Measurements from ENCODE around the gene KIF26B.
"Not testable (repeated sequence)": the region's sequence is repeated elsewhere in the genome, so short reads cannot be mapped to it uniquely, and the experiment has no call there.

The KIF26B gene

GRCh38 chr1:245356891-245357585 lies 202.3 kb downstream of the KIF26B start:
- DNase-seq (ENCODE audit: low read depth): no peak

GRCh38 chr1:245359101-245359680 lies 204.4 kb downstream of the KIF26B start:
- DNase-seq (ENCODE audit: low read depth): not testable (repeated sequence)

GRCh38 chr1:245361065-245361464 lies 206.3 kb downstream of the KIF26B start:
- no peak for DNase-seq (ENCODE audit: low read depth)

GRCh38 chr1:245361951-245362350 lies 207.2 kb downstream of the KIF26B start:
- DNase-seq (ENCODE audit: low read depth): no peak

- no peak for DNase-seq (ENCODE audit: low read depth)
These were observed 208.8 kb downstream of the KIF26B start for GRCh38 chr1:245363461-245364200.

- DNase-seq (ENCODE audit: low read depth): no peak
These were observed 210.6 kb downstream of the KIF26B start for GRCh38 chr1:245365095-245366020.

GRCh38 chr1:245366886-245367285 lies 212.1 kb downstream of the KIF26B start:
- no peak for DNase-seq (ENCODE audit: low read depth)

GRCh38 chr1:245370175-245370825 lies 215.5 kb downstream of the KIF26B start:
- DNase-seq (ENCODE audit: low read depth): no peak

GRCh38 chr1:245370905-245371581 lies 216.3 kb downstream of the KIF26B start:
- DNase-seq (ENCODE audit: low read depth): no peak

GRCh38 chr1:245373131-245373530 lies 218.3 kb downstream of the KIF26B start:
- no peak for DNase-seq (ENCODE audit: low read depth)

GRCh38 chr1:245375789-245376460 lies 221.1 kb downstream of the KIF26B start:
- DNase-seq (ENCODE audit: low read depth): no peak

- DNase-seq (ENCODE audit: low read depth): no peak
These were observed 223.1 kb downstream of the KIF26B start for GRCh38 chr1:245377854-245378253.

- DNase-seq (ENCODE audit: low read depth): no peak
These were observed 223.5 kb downstream of the KIF26B start for GRCh38 chr1:245378311-245378722.

- DNase-seq (ENCODE audit: low read depth): no peak
These were observed 224.0 kb downstream of the KIF26B start for GRCh38 chr1:245378745-245379144.

GRCh38 chr1:245380790-245381535 lies 226.2 kb downstream of the KIF26B start:
- no peak for DNase-seq (ENCODE audit: low read depth)

GRCh38 chr1:245382981-245383380 lies 228.2 kb downstream of the KIF26B start:
- no peak for DNase-seq (ENCODE audit: low read depth)

GRCh38 chr1:245383396-245384330 lies 228.9 kb downstream of the KIF26B start:
- DNase-seq (ENCODE audit: low read depth): no peak

- DNase-seq (ENCODE audit: low read depth): no peak
These were observed 231.6 kb downstream of the KIF26B start for GRCh38 chr1:245386297-245386971.

Data from stimulated activated CD4-positive, alpha-beta T cell treated with anti-CD3 and anti-CD28 coated beads, Interleukin-2, amount 100 ng/mL, for 4 hours (primary cell).